Pancreas (tissue), 10 donors: ENCODE results near the gene SIX5. TPM values are rescaled to one million over a fixed set of nuclear protein-coding genes. Genes with fewer than 3 reads are reported as not detected.
A peak's percentile ranks its signal among the peaks of the same experiment; 100 is the strongest.

ENCODE experiments used
- ATAC-seq, 4 donors: fragments of 200-7000 bp; cut with Tn5 transposase; one replicate each; pipeline versions ENCODE4 v1.8.0 to v1.9.1; 2020; ENCODE audit warnings: mild to moderate bottlenecking in 4 of 4, moderate library complexity in 4 of 4
- DNase-seq, 6 donors: peaks; one replicate each; pipeline ENCODE4 v3.0.0-alpha.2; 2020
- FAIRE-seq: peaks from 2 replicates; lab custom pipeline; 2012; peaks lifted over from hg19 to GRCh38; lab: Jason Lieb, UNC
- H3K27ac ChIP-seq, 4 donors: fragments of 200-600 bp; sonication (generic); 1 replicate in 3 of 4; 2 replicates in 1 of 4; pipeline versions ENCODE4 v1.5.0 to v1.8.0; 2020
- H3K27me3 ChIP-seq, 4 donors: fragments of 200-600 bp; one replicate each; pipeline ENCODE4 v1.8.0; 2021
- H3K36me3 ChIP-seq, 3 donors: fragments of 200-600 bp; sonication (generic) in 1 of 3; one replicate each; pipeline versions ENCODE4 v1.5.0 to v1.8.0; 2020 to 2021
- H3K4me1 ChIP-seq, 3 donors: fragments of 200-600 bp; one replicate each; pipeline ENCODE4 v1.8.0; 2021
- H3K4me3 ChIP-seq, 4 donors: fragments of 200-600 bp; sonication (generic) in 2 of 4; one replicate each; pipeline versions ENCODE4 v1.5.0 to v1.8.0; 2020 to 2021
- H3K9me3 ChIP-seq, 4 donors: fragments of 200-600 bp; one replicate each; pipeline ENCODE4 v1.8.0; 2021
- CTCF ChIP-seq, 4 donors: fragments of 200-600 bp; sonication (generic) in 3 of 4; IDR thresholded peaks; one replicate each; pipeline versions ENCODE4 v1.5.0 to v1.8.0; 2021; ENCODE audit warnings: antibody characterized with exemption in 4 of 4
- WGBS, 2 donors: extraction: QIAGEN DNeasy Blood & Tissue Kit; methylation state at CpG; one replicate each; pipeline ENCODE4 v1.1.7; 2013; 5-methylcytosine and 5-hydroxymethylcytosine counted together
- intact Hi-C, 3 donors: fragments of 100-400 bp; cut with DNase I; formaldehyde crosslinking; loops; one replicate each; pipeline versions ENCODE4 v1.11.1 to v1.14.2; 2022
- polyA plus RNA-seq, 2 donors: library from polyadenylated mRNA; stranded (reverse); fragments of 200-250 nt; gene quantifications; one replicate each; pipeline ENCODE4 v1.2.3, GENCODE V29; 2013
- total RNA-seq, 6 donors: library from RNA; stranded (reverse); fragmentation: NEBNext Ultra II Directional in 4 of 6; extraction: Animal tissue kit (Norgen Biotek cat#: 25700) in 4 of 6; gene quantifications; one replicate each; pipeline versions ENCODE4 v1.2.1 to v1.2.4, GENCODE V29; 2021 to 2023
- donor health status: healthy with polysubstance abuse.
- donor health status: DM: no; HTN: no; CAD: no; lungs with moderate emphysema.
- donor health status: DM: no; HTN: no; CAD: no.
- donor health status: control.
- donor health status: control.
- donor health status: Bipolar disorder and iron deficiency.
- donor health status: DM: yes; HTN: yes; CAD: no.
- donor health status: DM: no; HTN: no; CAD: no.
- donor health status: DM: no; HTN: no; CAD: no.
- donor health status: DM: yes; HTN: yes; CAD: no.

The SIX5 gene
- 10 to 100 TPM; 18.7 to 38.2 (median 28.0) TPM for total RNA-seq
- 10 to 100 TPM; 25.1 to 42.5 TPM for polyA plus RNA-seq

- DNase-seq (peak; percentile 97 to 100 (median 100)), ATAC-seq (peak; percentile 44 to 68 (median 51)), FAIRE-seq (peak; percentile 89)
- 0 to 1% methylated on average over 52 to 70 of the region's 70 CpGs for WGBS, 2 donors
- no peaks in the 10 kb centered on the region for H3K9me3 ChIP-seq
- peak within 1 kb of the TSS; percentile 74 to 96 (median 86) for H3K4me3 ChIP-seq
- peaks cover 30 to 39% (median 33%) of the 10 kb centered on the region in 3 donors for H3K4me1 ChIP-seq
- peak within 1 kb of the TSS; percentile 91 to 97 (median 96) for H3K27ac ChIP-seq
- no peaks in the 10 kb centered on the region for H3K27me3 ChIP-seq
- TF ChIP-seq CTCF (IDR thresholded peaks at IDR 0.05): no peak
- intact Hi-C loops: loop anchor here in 1 of 3 donors (10.0 kb wide), 1 partner anchor 54 kb away; no protein-coding TSS in a partner anchor
- no peaks in the 10 kb centered on the region for H3K36me3 ChIP-seq
Measured at GRCh38 chr19:45768984-45769782, at the start of gene SIX5. Gene SIX5, minus strand, starts transcription at chr19:45769252. Its CDS starts 408 bp downstream, at chr19:45768844.

GRCh38 chr19:45817725-45818301, 48.8 kb upstream of the SIX5 start:
- WGBS, 2 donors: 76 to 80% methylated on average over 19 of the region's 19 CpGs
- peak; percentile 15 to 29 (median 16) for ATAC-seq
- peaks cover 0 to 5% (median 0%) of the 10 kb centered on the region in 3 donors for H3K36me3 ChIP-seq
- no peaks in the 10 kb centered on the region for H3K9me3 ChIP-seq
- intact Hi-C loops: loop anchor here in 2 of 3 donors (5.0 to 10.0 kb wide), 2 partner anchors 197 to 199 kb away; no protein-coding TSS in a partner anchor
- no peak overlapping the region for H3K4me3 ChIP-seq
- H3K4me1 ChIP-seq: no peaks in the 10 kb centered on the region
- DNase-seq: peak in 4 of 6 donors; percentile 33 to 82 (median 44)
- no peak overlapping the region for H3K27ac ChIP-seq
- no peak for TF ChIP-seq CTCF (IDR thresholded peaks at IDR 0.05)
- no peaks in the 10 kb centered on the region for H3K27me3 ChIP-seq
- no peak for FAIRE-seq

GRCh38 chr19:45817010-45817724, 48.1 kb upstream of the SIX5 start:
- peak; percentile 34 for FAIRE-seq
- peak; percentile 91 to 97 (median 93) for ATAC-seq

More at GRCh38 chr19:45817010-45817724, 48.1 kb upstream of the SIX5 start:
- Histone ChIP-seq H3K27ac (no peak overlapping the region), H3K36me3 (no peaks in the 10 kb centered on the region), H3K27me3 (no peaks in the 10 kb centered on the region), H3K4me1 (no peaks in the 10 kb centered on the region), H3K9me3 (no peaks in the 10 kb centered on the region), H3K4me3 (no peak overlapping the region)
- 13 to 22% methylated on average over 24 of the region's 24 CpGs for WGBS, 2 donors
- peak; percentile 94 to 99 (median 98) for TF ChIP-seq CTCF (IDR thresholded peaks at IDR 0.05)
- peak; percentile 90 to 99 (median 96) for DNase-seq
- intact Hi-C loops: loop anchor here in 2 of 3 donors (5.0 to 10.0 kb wide), 2 partner anchors 198 to 200 kb away; no protein-coding TSS in a partner anchor
